Omental fat pad (tissue), 4 donors: ENCODE results near the gene PEX26. TPM values are rescaled to one million over a fixed set of nuclear protein-coding genes. Genes with fewer than 3 reads are reported as not detected.

Experiments
- ATAC-seq: fragments of 150-250 bp; one replicate; pipeline ENCODE4 v1.9.1; 2016; ENCODE audit warnings: mild to moderate bottlenecking, moderate library complexity; ENCODE audit not compliant: low FRiP score
- DNase-seq: peaks from one replicate; pipeline ENCODE4 v3.0.0-alpha.2; 2019; ENCODE audit warnings: low spot score
- CTCF ChIP-seq, 3 donors: fragments of 450-650 bp; IDR thresholded peaks; one replicate each; pipeline ENCODE4 v1.5.1; 2016 to 2017; ENCODE audit warnings: antibody characterized with exemption in 3 of 3, mild to moderate bottlenecking in 3 of 3, moderate library complexity in 2 of 3
- total RNA-seq, 4 donors: library from RNA; depleted of rRNA; stranded (reverse); fragments of >200 nt; gene quantifications; one replicate each; pipeline ENCODE4 v1.1.0, GENCODE V29; 2016

The PEX26 gene
- total RNA-seq, 4 donors from 2014 or later: 19.5 to 32.0 (median 24.1) TPM

GRCh38 chr22:18115906-18116371 lies 38.1 kb downstream of the PEX26 start:
- no peak for TF ChIP-seq CTCF (IDR thresholded peaks at IDR 0.05)
- no peak for ATAC-seq
- DNase-seq: no peak

DNA sequence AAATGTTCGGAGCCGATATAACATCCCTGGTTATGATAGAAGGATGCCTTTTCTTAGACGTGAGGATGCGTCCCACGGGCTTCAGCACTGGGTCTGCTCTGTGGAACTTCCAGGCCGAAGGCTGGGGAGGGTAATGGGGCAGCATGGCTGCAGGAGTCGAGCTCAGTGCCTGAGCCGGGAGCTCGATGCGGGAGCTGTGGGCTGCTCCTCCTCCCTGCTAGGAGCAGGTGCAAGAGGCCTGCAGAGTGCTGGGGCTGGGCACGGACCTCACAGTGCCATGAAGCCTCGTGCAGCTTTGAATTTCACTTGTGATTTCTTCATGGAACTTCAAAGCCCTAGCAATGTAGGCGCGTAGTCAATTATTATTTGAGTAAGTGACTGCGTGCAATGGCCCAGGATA lies 38.8 kb downstream of the PEX26 start:
- no peak for DNase-seq

DNA sequence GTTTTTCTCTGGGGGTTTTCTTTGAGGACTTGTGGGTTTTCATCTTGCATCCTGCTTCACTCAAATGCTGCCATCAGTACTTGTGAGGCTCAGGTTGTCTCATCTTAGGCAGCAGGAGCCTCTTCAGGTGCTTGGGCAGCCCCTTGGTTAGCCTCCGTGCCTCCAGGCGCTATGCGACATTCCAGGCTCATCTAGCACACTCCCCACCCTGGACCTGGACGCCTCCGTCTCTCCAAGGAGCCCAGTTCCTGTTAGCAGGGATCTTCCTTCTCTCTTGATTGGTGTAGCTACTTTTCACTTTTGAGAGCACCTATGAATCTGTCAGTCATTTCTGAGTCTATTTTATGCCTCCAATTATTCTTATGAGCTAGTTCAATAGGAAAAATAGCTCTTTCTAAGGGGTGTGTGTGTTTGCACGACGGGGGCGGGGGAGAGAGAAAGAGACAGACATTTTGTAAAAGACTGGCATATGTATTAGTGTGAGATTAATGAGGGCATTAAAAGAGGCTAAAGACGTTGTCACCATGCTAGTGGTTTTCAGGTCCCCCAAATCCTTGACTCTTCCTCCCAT lies 40.6 kb downstream of the PEX26 start:
- DNase-seq (no peak), ATAC-seq (no peak)
- no peak for TF ChIP-seq CTCF (IDR thresholded peaks at IDR 0.05)

More for the DNA sequence above, 38.8 kb downstream of the PEX26 start:
- TF ChIP-seq CTCF (IDR thresholded peaks at IDR 0.05): no peak
- no peak for ATAC-seq

DNA sequence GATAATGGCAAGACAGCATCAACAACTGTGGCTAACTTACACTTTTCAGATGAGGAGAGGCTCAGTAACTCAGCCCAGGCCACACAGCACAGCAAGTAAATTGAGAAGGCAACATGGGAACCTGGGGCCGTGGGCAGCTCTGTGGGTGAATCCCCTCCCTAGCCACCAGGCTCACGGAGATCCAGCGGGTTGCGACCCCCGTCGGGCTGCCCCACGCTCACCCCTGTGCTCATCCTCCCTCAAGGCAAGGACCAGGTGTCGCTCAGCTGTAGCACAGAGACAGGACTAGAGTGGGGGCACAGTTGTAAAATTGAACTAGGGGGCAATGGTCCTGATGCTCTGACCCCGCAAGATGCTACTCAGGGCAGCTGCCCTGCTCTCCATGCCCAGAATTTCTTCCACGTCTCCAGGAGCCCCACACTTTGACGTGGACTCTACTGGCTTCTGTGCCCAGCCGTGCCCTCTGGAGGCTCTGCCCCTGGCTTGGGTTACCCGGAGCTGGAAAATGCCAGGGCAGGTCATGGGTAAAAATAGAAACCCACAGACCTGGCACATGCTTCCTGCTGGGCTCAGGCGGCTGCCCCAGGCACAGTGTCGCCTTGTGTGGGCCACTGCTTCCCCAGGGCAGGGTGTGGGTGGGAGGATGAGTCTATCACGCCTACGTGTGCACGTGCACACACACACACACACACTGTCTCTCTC lies 41.8 kb downstream of the PEX26 start:
- no peak for ATAC-seq
- no peak for DNase-seq
- no peak for TF ChIP-seq CTCF (IDR thresholded peaks at IDR 0.05)

GRCh38 chr22:18120857-18121256 lies 43.1 kb downstream of the PEX26 start:
- no peak for TF ChIP-seq CTCF (IDR thresholded peaks at IDR 0.05)
- ATAC-seq: no peak
- DNase-seq: no peak

- no peak for TF ChIP-seq CTCF (IDR thresholded peaks at IDR 0.05)
- ATAC-seq (no peak), DNase-seq (no peak)
Observed at GRCh38 chr22:18121506-18121905, 43.7 kb downstream of the PEX26 start.
